Stimulated activated CD4-positive, alpha-beta T cell treated with anti-CD3 and anti-CD28 coated beads, TNF-alpha, amount 100 ng/mL, for 4 hours (primary cell): Measurements from ENCODE around the gene CHN1.

Source experiments
- DNase-seq, 3 experiments: peaks; one replicate each; pipeline ENCODE4 v3.0.0-alpha.2; 2020; ENCODE audit warnings: low read depth in 3 of 3

Gene CHN1

DNA sequence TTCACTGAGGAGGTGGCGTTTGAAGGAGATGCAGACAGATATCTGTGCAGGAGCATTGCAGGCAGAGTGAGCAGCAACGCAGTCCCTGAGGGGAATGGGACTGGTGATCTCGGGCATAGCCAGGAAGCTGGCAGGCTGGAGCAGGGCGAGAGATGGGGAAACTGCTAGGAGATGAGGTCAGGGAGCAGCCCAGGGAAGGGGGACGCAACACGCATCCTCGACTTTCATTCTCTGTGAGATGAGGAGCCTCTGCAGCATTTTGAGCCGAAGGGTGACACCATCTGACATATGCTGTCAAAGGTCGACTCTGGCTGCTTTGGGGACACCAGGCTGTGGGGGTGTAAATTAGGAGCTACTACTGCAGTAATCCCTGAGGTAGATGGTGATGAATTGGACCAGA is 236.6 kb downstream of the CHN1 start:
- no peak for DNase-seq

DNA sequence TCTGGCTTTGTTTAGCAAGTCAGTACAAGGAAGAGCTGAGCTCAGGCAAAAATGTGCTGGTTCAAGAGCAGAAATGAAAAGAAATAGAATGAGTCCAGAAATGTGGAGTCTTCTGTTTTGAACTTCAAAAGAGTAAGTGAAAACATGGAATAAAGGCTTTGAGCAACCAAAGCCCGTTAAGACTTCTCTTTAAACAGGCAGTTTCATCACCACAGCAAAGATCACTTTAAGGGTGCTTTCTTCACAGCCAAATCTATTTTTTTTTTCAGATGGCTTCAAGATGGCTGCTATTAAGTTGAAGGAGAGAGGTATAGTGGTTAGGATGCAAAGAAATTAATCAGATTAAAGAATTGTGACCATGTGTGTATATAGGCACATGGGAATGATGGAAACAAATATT is 238.9 kb downstream of the CHN1 start:
- no peak for DNase-seq

DNA sequence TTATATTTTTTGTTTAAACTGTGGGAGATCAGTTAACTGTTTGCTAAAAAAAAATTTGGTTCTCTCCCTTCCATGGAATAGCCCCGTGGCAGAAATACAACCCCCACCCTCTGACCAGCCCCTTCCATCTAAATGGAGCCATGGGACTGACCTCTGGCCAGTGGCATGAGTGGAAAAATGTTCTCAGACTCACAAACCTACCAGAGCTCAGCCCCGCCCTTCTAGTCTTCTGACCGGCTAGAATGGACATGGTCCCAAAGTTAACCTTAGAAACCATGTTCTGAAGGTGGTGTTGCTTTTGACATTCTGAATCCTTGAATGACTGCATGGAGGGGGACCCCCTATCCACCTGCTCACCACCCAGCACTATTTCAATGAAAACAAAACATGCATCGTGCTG is 239.6 kb downstream of the CHN1 start:
- no peak for DNase-seq

GRCh38 chr2:174764280-174765255 is 240.6 kb downstream of the CHN1 start, which contains the start of gene CHRNA1:
Gene CHRNA1, minus strand, starts transcription at chr2:174764472. Its CDS starts 78 bp downstream, at chr2:174764394.
- DNase-seq = no peak

- no peak for DNase-seq
Observed at GRCh38 chr2:174763780-174764179, 241.4 kb downstream of the CHN1 start.

DNA sequence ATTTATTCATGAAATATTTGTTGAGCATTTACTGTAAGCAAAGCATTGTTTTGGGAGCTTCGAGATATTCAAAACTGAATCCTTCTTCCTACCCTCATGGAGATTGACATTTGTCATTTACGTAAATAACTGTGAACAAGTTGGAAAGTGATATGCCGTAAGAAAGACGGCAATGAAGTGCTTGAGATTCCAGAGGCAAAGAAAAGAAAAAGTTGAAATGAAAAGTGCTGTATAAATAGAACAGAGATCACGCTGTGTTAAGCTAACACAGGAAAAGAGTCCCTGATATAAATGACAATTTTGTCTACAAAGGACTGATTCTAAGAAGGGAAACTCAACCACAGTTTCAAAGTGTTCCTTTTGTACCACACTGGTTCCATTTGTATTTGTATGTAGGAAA is 242.7 kb downstream of the CHN1 start:
- DNase-seq = no peak

- no peak for DNase-seq
Observed at GRCh38 chr2:174761837-174762236, 243.3 kb downstream of the CHN1 start.

GRCh38 chr2:174760845-174761473 is 244.2 kb downstream of the CHN1 start:
- DNase-seq = no peak

- no peak for DNase-seq
Observed at GRCh38 chr2:174759381-174760065, 245.7 kb downstream of the CHN1 start.

DNA sequence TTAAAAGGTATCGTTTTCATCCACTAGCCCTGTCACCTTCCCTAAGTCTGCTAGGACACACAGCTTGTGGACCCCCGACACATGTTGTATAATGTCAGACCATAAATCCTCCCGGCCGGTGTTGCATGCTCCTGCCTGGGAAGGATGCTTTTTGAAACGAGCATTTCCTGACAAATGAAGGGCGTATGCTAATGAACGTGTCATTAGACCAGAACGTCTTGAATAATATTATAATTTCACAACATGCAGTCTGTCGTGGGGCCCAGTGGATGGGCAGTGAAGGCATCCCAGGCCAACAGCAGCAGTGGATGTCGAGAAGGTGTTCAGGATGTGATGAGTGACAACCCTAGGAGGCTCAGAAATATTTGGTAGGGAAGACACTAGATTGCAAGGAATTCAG is 248.4 kb downstream of the CHN1 start:
- no peak for DNase-seq

GRCh38 chr2:174753038-174753633 is 252.0 kb downstream of the CHN1 start:
- no peak for DNase-seq

DNA sequence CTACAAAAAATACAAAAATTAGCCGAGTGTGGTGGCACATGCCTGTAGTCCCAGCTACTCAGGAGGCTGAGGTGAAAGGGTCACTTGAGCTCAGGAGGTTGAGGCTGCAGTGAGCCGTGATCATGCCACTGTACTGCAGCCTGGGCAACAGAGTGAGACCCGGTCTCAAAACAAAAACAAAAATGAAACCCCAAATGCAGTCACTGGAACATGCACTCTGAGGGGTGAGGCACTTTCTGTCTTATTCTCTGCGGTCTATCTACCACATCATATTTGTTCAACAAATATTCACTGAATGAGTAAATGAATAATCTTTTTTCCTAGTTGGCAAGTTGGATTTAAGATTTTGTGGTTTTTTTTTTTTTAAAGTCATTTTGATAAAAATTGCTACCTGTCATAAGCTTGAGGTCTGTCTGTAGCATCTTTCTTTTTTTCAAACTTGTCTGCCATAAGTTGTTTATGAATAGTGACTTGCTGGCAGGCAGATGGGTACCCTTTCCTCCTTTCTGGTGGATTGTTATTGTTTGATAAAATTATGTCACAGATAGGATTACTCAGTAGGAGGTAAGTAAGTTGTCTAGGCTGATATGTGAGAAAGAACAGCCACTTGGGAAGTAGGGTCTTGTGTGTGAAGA is 252.7 kb downstream of the CHN1 start:
- DNase-seq = no peak

DNA sequence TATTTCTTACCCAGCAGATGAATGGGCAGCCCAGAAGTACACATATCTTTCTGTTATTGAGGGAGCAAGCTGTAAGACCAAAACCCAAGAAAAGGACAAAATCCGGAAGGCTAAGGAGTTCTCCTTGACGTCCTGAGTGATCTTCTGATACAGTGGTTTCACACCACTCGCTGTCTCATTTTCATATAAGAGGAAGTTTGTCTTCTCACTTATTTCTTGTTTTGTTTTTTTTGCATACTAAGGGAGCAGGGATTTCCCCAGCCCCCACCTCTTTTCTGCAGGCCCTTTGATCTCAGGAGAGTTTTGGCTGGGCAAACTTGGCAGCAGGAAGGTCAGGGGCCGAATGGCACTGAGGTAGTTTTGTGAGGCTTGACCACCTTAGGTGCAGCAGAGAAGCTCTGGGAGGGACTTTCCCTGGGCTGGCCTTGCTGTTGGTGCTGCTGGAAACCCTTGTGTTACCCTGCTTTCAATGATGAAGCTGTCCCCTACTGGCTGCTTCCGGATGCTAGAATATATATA is 254.2 kb downstream of the CHN1 start:
- peak in 1 of 3 experiments; percentile 8 for DNase-seq

GRCh38 chr2:174749793-174750192 is 255.4 kb downstream of the CHN1 start:
- DNase-seq = no peak

GRCh38 chr2:174748948-174749347 is 256.2 kb downstream of the CHN1 start:
- peak; percentile 36 to 57 (median 39) for DNase-seq
